Calu3 (cell line): ENCODE data around the gene KCTD20. TPM values are rescaled to one million over a fixed set of nuclear protein-coding genes. Genes with fewer than 3 reads are reported as not detected.

Source experiments
- BruUV-seq: library from RNA; stranded (reverse); fragments of 400-500 nt; replicated peaks from 2 replicates; lab custom pipeline; 2021; lab: Mats Ljungman, UMichigan
- CTCF ChIA-PET: fragments of 300-600 bp; sonication (Branson Sonifier 250); formaldehyde crosslinking; loops from one replicate; lab custom pipeline; 2022; ENCODE audit warnings: antibody characterized with exemption; lab: Charles Lee
- DNase-seq: peaks from one replicate; pipeline ENCODE4 v3.0.0; 2022
- H3K27ac Mint-ChIP-seq: one replicate; pipeline ENCODE4 v1.8.0; 2022; ENCODE audit warnings: mixed read lengths; ENCODE audit not compliant: unreplicated experiment
- H3K27me3 Mint-ChIP-seq: one replicate; pipeline ENCODE4 v1.8.0; 2022; ENCODE audit warnings: mixed read lengths; ENCODE audit not compliant: unreplicated experiment
- H3K36me3 Mint-ChIP-seq: one replicate; pipeline ENCODE4 v1.8.0; 2022; ENCODE audit warnings: mild to moderate bottlenecking, moderate library complexity, mixed read lengths; ENCODE audit not compliant: insufficient read depth, unreplicated experiment
- H3K4me1 Mint-ChIP-seq: one replicate; pipeline ENCODE4 v1.8.0; 2022; ENCODE audit warnings: mild to moderate bottlenecking, low read depth, mixed read lengths; ENCODE audit not compliant: unreplicated experiment
- H3K4me3 Mint-ChIP-seq: one replicate; pipeline ENCODE4 v1.8.0; 2022; ENCODE audit warnings: mild to moderate bottlenecking, low read depth, moderate library complexity, mixed read lengths; ENCODE audit not compliant: unreplicated experiment
- H3K9me3 Mint-ChIP-seq: one replicate; pipeline ENCODE4 v1.8.0; 2022; ENCODE audit warnings: low read depth, mixed read lengths; ENCODE audit not compliant: unreplicated experiment
- intact Hi-C: fragments of 100-400 bp; cut with micrococcal nuclease; formaldehyde crosslinking; loops from one replicate; pipeline ENCODE4 v1.10.0; 2022; ENCODE audit not compliant: unreplicated experiment
- total RNA-seq: library from RNA; stranded (reverse); gene quantifications from 2 replicates; pipeline ENCODE4 v1.2.3, GENCODE V29; 2022
- TF ChIP-seq, protein P1 (sequence below): fragments of 200-600 bp; IDR thresholded peaks from one replicate; pipeline ENCODE4 v1.8.0; 2022; ENCODE audit warnings: antibody characterized with exemption; ENCODE audit not compliant: unreplicated experiment

KCTD20 gene
- total RNA-seq, 1 experiment from 2014 or later = 45.1 TPM

DNA sequence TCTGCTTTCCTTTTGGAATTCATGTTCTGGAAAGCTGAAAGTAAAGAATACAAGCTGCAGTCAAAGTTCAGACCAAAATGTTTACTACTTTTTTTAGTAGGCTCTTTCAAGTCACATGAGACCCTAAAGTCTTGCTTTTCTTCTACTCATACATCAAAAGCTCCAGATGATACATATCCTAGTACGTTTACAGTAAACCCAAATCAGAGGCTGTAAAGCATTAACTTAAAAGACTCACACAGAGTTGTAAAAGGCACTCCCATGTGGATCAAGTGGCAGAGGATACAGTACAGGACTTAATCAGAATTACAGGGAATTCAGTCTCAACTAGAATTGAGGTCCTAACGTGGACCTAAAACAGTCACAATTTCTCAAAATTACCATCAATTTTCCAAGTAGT, 63.8 kb downstream of the KCTD20 start:
- no peak for DNase-seq
- no peaks in the 10 kb centered on the region for H3K9me3 Mint-ChIP-seq
- BruUV-seq = no TSS peak
- H3K36me3 Mint-ChIP-seq = peaks cover 56% of the 10 kb centered on the region
- no peak overlapping the region for H3K27ac Mint-ChIP-seq
- CTCF ChIA-PET = no interaction called here
- TF ChIP-seq, protein P1, sequence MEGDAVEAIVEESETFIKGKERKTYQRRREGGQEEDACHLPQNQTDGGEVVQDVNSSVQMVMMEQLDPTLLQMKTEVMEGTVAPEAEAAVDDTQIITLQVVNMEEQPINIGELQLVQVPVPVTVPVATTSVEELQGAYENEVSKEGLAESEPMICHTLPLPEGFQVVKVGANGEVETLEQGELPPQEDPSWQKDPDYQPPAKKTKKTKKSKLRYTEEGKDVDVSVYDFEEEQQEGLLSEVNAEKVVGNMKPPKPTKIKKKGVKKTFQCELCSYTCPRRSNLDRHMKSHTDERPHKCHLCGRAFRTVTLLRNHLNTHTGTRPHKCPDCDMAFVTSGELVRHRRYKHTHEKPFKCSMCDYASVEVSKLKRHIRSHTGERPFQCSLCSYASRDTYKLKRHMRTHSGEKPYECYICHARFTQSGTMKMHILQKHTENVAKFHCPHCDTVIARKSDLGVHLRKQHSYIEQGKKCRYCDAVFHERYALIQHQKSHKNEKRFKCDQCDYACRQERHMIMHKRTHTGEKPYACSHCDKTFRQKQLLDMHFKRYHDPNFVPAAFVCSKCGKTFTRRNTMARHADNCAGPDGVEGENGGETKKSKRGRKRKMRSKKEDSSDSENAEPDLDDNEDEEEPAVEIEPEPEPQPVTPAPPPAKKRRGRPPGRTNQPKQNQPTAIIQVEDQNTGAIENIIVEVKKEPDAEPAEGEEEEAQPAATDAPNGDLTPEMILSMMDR = no peak
- peaks cover 25% of the 10 kb centered on the region for H3K4me1 Mint-ChIP-seq
- no peak overlapping the region for H3K4me3 Mint-ChIP-seq
- H3K27me3 Mint-ChIP-seq = no peaks in the 10 kb centered on the region
- intact Hi-C loops = no loop called here

DNA sequence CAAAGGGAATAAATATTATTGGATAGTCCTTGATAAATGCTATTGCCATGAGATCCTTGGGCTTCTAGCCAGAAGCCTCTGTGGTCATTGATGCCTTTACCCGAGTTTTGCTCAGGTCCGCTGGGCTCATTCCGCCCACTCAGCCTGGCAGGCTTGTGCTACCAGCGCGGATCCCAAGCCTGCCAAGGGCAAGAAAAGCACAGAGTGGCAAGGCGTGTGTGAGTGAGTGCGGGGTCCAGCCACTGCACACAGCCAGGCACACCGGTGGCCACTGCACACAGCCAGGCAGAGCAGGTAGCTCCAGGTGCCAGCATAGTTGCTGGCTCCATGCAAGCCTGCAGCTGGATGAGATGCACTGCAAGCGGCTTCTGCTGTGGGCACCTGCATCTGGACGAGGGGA, 65.7 kb downstream of the KCTD20 start:
- no peak for DNase-seq
- TF ChIP-seq, protein P1 = no peak
- Mint-ChIP-seq H3K27ac (no peak overlapping the region), H3K36me3 (peaks cover 67% of the 10 kb centered on the region), H3K4me1 (peaks cover 25% of the 10 kb centered on the region), H3K4me3 (no peak overlapping the region), H3K9me3 (no peaks in the 10 kb centered on the region), H3K27me3 (no peaks in the 10 kb centered on the region)
- CTCF ChIA-PET = interaction anchor here (0.6 kb wide), 1 partner anchor 41 kb away, joined by 4 read pairs; no protein-coding TSS in a partner anchor
- intact Hi-C loops = no loop called here
- no TSS peak for BruUV-seq

DNA sequence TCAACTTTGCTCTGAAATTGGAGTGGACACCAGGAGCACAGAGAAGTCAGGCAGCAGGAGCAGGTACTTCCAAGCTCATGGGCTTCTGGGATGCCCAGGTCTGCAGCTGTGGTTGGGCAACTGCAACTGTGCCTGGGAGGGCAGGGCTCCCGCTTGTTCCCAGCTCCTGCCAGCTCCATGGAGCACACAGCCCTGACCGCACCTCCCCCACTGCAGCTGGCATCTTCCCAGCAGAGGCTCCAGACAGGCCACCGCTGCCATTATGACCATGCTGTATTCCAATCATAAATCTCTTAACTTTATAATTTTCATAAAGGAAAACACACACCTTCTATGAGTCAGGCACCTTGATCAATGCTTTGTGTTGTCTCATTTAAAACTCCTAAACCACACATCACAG, 67.6 kb downstream of the KCTD20 start:
- Mint-ChIP-seq H3K4me3 (no peak overlapping the region), H3K9me3 (no peaks in the 10 kb centered on the region), H3K4me1 (peaks cover 30% of the 10 kb centered on the region), H3K27me3 (no peaks in the 10 kb centered on the region), H3K27ac (no peak overlapping the region), H3K36me3 (peaks cover 69% of the 10 kb centered on the region)
- no peak for DNase-seq
- CTCF ChIA-PET = no interaction called here
- no TSS peak for BruUV-seq
- intact Hi-C loops = no loop called here
- TF ChIP-seq, protein P1 = no peak

DNA sequence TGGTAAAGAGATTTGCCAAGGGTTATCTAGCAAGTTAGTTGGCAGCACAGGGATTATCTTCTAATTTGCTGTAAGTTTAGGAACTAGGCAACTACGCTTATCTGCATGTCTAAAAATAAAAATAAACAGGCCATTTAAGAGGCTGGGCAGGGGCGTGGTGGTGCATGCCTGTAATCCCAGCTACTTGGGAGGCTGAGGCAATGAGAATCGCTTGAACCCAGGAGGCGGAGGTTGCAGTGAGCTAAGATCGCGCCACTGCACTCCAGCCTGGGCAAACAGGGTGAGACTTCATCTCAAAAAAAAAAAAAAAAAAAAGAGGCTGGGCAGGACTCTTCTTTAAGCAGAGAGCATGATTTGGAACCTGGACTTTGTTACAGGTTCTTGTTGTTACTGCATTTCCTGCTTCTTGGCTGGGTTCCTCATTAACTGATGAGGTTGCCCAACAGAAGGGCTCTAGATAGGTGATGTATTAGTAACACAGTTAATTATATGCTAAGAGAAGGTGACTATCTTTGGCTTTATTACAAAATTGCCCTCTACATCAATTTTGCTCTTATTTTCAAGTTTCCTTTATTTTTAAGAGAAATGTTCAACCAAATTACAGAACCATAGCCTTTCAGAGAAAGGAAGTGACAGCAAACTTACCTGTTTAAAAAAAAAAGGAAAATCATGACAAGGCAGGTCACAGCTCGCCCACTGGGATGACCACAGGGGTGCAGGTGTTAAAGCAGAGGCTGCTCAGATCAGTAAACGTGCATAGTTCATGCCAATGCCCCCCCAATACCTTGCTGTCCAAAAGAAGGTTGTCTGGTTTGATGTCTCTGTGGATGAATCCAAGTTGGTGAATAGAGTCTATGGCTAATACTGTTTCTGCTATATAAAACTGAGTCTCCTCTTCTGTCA, 72.0 kb downstream of the KCTD20 start:
- H3K36me3 Mint-ChIP-seq = peaks cover 59% of the 10 kb centered on the region
- no TSS peak for BruUV-seq
- peak overlapping the region; percentile 48 for H3K4me3 Mint-ChIP-seq
- H3K27ac Mint-ChIP-seq = peak overlapping the region; percentile 52
- CTCF ChIA-PET = interaction anchor here (0.6 to 2.0 kb wide), 4 partner anchors 65 to 128 kb away, joined by 3 to 7 read pairs (median 5); no protein-coding TSS in a partner anchor
- intact Hi-C loops = loop anchor here (2.0 kb wide), 1 partner anchor 14 kb away; no protein-coding TSS in a partner anchor
- TF ChIP-seq, protein P1 = no peak
- DNase-seq = peak; percentile 51
- no peaks in the 10 kb centered on the region for H3K9me3 Mint-ChIP-seq
- peaks cover 27% of the 10 kb centered on the region for H3K4me1 Mint-ChIP-seq
- no peaks in the 10 kb centered on the region for H3K27me3 Mint-ChIP-seq
